Activated naive CD4-positive, alpha-beta T cell treated with anti-CD3 and anti-CD28 coated beads, Interleukin-2, amount 50 U/mL, for 72 hours (primary cell): ENCODE data around the gene COMMD9. TPM values are rescaled to one million over a fixed set of nuclear protein-coding genes. Genes with fewer than 3 reads are reported as not detected.

Experiments used
- total RNA-seq, 2 donors: library from RNA; stranded (reverse); gene quantifications; one replicate each; pipeline ENCODE4 v1.2.3, GENCODE V29; 2022

The COMMD9 gene
- total RNA-seq, 2 donors from 2014 or later, result 33.6 to 37.3 TPM

Other genes with a start within 250 kb of the COMMD9 start
- gene PRR5L, start 6.9 kb upstream of the COMMD9 start, total RNA-seq, result 10 to 100 TPM in 1 of 2 donors, 1 to 10 TPM in 1; 2.3 to 46.9 TPM
- 1 to 10 TPM; 6.6 to 9.8 TPM for gene TRAF6, start 220.8 kb upstream of the COMMD9 start, total RNA-seq